Vein endothelial cell (primary cell): ENCODE data around the gene STAP2. TPM values are rescaled to one million over a fixed set of nuclear protein-coding genes. Genes with fewer than 3 reads are reported as not detected.

ENCODE experiments used
- total RNA-seq: library from RNA; depleted of rRNA; stranded (reverse); fragments of >200 nt; gene quantifications from 2 replicates; pipeline ENCODE4 v1.2.3, GENCODE V29; 2012

STAP2 gene, protein sequence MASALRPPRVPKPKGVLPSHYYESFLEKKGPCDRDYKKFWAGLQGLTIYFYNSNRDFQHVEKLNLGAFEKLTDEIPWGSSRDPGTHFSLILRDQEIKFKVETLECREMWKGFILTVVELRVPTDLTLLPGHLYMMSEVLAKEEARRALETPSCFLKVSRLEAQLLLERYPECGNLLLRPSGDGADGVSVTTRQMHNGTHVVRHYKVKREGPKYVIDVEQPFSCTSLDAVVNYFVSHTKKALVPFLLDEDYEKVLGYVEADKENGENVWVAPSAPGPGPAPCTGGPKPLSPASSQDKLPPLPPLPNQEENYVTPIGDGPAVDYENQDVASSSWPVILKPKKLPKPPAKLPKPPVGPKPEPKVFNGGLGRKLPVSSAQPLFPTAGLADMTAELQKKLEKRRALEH
- 18.5 and 37.6 TPM in 2 replicates for total RNA-seq

DNA sequence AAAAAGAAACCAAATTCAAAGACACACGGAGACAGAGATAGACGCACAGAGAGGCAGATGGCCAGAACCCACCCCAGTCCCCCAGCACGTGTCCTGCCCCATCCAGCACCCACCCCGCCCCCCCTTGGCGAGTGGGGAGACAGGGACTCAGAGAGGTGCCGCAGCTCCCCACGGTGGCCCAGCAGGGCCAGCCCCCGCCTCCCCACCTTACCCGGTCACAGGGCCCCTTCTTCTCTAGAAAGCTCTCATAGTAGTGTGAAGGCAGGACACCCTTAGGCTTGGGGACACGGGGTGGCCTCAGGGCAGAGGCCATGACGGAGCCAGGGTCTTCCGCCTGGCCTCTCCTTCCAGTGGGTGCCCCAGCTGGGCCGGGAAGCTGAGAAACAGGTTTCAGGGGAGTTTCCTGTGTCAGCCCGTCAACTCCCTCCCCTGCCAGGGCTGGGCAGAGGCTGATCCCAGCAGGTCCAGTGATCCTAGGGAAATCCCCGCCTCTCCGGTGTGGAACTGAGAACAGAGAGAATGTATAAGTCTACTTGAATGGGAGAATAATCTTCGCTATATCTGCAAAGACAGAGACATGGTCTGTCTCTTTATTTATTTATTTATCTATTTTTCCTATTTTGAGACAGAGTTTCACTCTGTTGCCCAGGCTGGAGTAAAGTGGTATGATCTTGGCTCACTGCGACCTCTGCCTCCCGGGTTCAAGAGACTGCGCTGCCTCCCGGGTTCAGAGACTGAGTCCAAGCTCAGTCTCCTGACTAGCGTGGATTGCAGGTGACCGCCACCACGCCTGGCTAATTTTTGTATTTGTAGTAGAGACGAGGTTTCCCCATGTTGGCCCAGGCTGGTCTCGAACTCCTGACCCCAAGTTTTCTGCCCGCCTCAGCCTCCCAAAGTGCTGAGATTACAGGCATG lies at the start of gene STAP2:
Gene STAP2 (minus strand): TSS at position 387 of the 915 bp plus-strand sequence. CDS start 74 bp downstream, at position 313.

DNA sequence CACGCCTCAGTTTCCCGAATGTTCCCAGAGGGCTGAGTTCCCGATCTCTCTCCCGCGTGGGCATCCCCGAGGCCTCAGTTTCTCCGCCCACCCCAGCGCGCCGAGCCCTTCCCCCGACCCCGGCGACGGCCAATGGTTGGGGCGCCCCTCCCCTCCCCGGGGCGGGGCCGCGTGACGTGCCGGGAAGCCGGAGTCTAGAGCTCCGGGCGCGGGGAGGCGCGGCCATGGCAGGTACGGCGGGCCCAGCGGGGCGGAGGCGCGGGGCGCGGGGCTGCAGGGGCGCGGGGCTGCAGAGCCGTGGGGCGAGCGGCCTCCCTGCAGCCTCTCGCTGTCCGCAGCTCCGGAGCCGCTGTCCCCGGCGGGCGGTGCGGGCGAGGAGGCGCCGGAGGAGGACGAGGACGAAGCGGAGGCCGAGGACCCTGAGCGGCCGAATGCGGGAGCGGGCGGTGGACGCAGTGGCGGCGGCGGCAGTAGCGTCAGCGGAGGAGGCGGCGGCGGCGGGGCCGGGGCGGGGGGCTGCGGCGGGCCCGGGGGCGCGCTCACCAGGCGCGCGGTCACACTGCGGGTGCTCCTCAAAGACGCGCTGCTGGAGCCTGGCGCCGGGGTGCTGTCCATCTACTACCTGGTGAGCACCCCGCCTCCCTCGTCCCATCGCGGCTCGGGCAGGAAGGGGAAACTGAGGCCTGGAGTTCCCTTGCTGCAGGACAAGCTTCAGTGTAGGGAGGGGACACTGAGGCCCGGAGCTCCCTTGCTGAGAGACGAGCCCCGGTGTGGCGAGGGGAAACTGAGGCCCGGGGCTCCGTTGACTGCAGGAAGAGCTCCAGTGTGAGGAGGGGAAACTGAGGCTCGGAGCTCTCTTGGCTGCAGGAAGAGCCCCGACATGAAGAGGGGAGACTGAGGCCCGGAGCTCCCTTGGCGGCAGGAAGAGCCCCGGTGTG lies 5.0 kb upstream of the STAP2 start, which contains the start of gene MPND:
Gene MPND (plus strand): TSS at position 193 of the 938 bp plus-strand sequence. CDS start 32 bp downstream, at position 225.

DNA sequence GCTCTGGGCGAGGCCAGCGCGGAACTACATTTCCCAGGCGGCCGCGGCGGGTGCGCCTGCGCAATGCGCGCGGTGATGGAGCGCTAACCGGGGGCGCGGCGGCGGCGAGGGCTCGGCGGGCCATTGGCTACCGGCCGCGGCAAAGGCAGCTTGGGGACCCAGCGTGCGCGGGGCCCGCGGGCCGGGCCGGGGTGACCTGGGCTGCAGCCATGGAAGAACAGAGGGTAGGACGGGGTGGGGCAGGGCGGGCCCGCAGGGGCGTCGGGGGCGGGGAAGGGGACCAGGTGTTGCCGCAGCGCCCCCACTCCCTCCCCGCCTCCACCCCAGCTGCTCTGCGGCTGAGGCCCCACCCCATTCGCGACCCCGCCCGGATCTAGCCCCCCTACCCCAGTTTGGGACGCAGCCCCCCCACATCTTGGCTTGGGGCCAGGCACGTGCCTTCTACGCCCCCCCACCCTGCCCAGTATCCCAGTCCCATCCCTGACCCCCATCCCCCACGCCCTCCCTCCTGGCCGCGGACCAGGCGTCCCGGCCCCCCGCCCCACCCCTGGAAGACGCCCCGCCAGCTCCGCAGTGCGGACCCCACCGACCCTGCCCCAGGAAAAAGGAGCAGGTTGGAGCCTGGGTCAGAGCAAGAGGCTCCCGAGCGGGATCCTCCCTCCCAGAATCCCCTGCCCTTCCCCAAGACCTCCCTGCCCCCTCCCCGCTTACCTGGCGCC lies 33.9 kb downstream of the STAP2 start, which contains the start of gene FSD1:
Gene FSD1 (plus strand): TSS at position 61 of the 719 bp plus-strand sequence. CDS start 149 bp downstream, at position 210.

DNA sequence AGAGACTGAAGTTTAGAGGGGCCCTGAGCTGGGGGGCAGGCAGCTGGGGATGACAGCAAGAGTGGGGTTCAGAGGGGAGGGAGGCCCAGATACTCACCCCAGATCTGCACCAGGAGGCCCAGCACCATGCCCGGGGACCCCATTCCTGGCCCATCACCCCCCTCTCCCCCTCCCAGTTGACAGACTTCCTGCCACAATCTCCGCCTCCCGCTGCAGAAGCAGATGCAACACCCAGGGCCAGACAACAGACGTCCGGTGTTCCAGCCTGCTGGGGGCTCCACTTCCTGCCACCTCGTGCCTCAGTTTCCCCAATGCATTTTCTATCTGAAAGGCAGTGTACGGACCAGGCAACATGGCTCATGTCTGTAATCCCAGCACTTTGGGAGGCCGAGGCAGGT lies 36.4 kb downstream of the STAP2 start, which contains the start of gene TMIGD2:
Gene TMIGD2 (minus strand): TSS at position 147 of the 398 bp plus-strand sequence. CDS start 4 bp downstream, at position 143.

DNA sequence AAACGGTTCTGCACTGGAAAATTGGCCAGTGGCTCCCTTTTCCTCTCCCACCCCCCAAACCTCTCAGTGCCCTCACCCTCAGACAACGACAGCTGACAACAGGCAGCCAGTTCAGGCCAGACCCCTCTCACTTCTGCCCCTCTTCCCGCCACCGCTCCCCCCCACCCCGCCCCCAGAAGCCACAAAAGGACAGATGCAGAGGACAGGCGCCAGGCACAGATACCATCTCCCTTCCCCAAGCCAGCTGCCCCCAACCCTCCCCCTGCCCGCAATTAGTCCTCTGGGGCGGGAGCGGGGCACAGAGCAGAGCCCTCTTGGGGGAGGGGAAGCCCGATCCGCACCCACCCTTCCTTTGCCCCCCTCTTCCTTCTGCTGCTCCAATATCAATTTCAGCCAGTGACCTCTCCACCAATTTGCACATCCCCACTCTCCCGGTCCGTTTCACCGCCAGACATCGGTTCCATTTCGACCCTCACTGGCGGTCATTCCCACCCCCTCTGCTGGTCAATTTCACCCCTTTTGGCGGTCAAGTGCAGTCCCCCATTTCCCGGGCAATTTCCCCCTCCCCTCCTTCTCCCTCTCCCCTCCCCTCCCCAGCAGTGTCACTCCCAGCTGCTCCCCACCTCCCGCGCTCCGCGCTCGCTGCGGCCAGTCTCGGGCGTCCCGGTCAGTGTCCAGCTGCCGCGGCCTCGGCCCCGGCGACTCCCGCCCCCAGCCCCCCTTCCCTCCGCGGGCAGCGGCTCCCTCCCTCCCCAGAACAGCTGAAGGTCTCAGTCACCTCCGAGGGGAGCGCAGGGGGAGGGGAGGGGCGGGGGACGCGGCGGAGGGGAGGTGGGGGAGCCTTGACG lies 60.0 kb downstream of the STAP2 start, which contains the start of gene SHD:
Gene SHD (plus strand): TSS at position 848 of the 848 bp plus-strand sequence. CDS start 798 bp downstream, outside the sequence.

Other genes starting within 250 kb of the STAP2 start
- 169 and 241 TPM in 2 replicates for gene MAP2K2, start 214.7 kb downstream of the STAP2 start, total RNA-seq
- not detected in 2 replicates for gene CREB3L3, start 185.2 kb downstream of the STAP2 start, total RNA-seq
- 10.6 and 21.2 TPM in 2 replicates for gene SIRT6, start 156.3 kb downstream of the STAP2 start, total RNA-seq
- gene ANKRD24, start 156.1 kb downstream of the STAP2 start, total RNA-seq, result 0.10 and 1.6 TPM in 2 replicates
- 0.57 and 2.0 TPM in 2 replicates for gene EBI3, start 109.3 kb downstream of the STAP2 start, total RNA-seq
- gene YJU2, start 91.7 kb downstream of the STAP2 start, total RNA-seq, result 22.6 and 24.5 TPM in 2 replicates
- not detected in 2 replicates for gene SHD, start 59.6 kb downstream of the STAP2 start, total RNA-seq
- gene TMIGD2, start 36.4 kb downstream of the STAP2 start, total RNA-seq, result not detected in 2 replicates
- gene FSD1, start 34.2 kb downstream of the STAP2 start, total RNA-seq, result 13.1 and 18.3 TPM in 2 replicates
- 6.3 and 8.8 TPM in 2 replicates for gene MPND, start 4.7 kb upstream of the STAP2 start, total RNA-seq
- gene SH3GL1, start 61.7 kb upstream of the STAP2 start, total RNA-seq, result 157 and 199 TPM in 2 replicates
- gene CHAF1A, start 63.8 kb upstream of the STAP2 start, total RNA-seq, result 13.1 and 16.5 TPM in 2 replicates
- gene UBXN6, start 119.0 kb upstream of the STAP2 start, total RNA-seq, result 83.8 and 109 TPM in 2 replicates
- gene HDGFL2, start 133.5 kb upstream of the STAP2 start, total RNA-seq, result 72.2 and 77.4 TPM in 2 replicates
- under 0.01 TPM in 2 replicates for gene PLIN4, start 179.7 kb upstream of the STAP2 start, total RNA-seq
- 0.33 and 0.48 TPM in 2 replicates for gene PLIN5, start 196.4 kb upstream of the STAP2 start, total RNA-seq
- 0.65 and 0.86 TPM in 2 replicates for gene LRG1, start 201.2 kb upstream of the STAP2 start, total RNA-seq
- 236 and 245 TPM in 2 replicates for gene SEMA6B, start 220.9 kb upstream of the STAP2 start, total RNA-seq